K562 (cell line): ENCODE data around the gene BHLHE40. TPM values are rescaled to one million over a fixed set of nuclear protein-coding genes. Genes with fewer than 3 reads are reported as not detected.

Experiments
- CEBPB ChIP-seq: fragments of 450-650 bp; IDR thresholded peaks from 2 replicates; pipeline ENCODE4 v1.6.1; 2016; ENCODE audit warnings: missing genetic modification characterization, missing compliant biosample characterization
- DPF2 ChIP-seq: fragments of 450-650 bp; IDR thresholded peaks from 2 replicates; pipeline ENCODE4 v1.6.1; 2016
- ELF2 ChIP-seq: fragments of 250-450 bp; sonication (Bioruptor Pico); IDR thresholded peaks from 2 replicates; pipeline ENCODE4 v1.5.0; 2021; ENCODE audit warnings: mild to moderate bottlenecking
- RHOXF2B ChIP-seq: fragments of 250-450 bp; sonication (Bioruptor Pico); conservative IDR thresholded peaks from 2 replicates; pipeline ENCODE4 v1.5.1; 2021
- SAFB ChIP-seq: fragments of 200-400 bp; formaldehyde crosslinking; IDR thresholded peaks from 2 replicates; pipeline ENCODE4 v1.6.1; 2017; ENCODE audit warnings: low read depth, low read length, borderline replicate concordance
- SETDB1 ChIP-seq: IDR thresholded peaks from one replicate; pipeline ENCODE4 v1.6.1; 2012; ENCODE audit warnings: low read length, control low read depth, inconsistent platforms
- SLC30A9 ChIP-seq: fragments of 250-450 bp; sonication (Bioruptor Pico); IDR thresholded peaks from 2 replicates; pipeline ENCODE4 v1.8.0; 2022; ENCODE audit warnings: mild to moderate bottlenecking, moderate library complexity
- TBP ChIP-seq: optimal IDR thresholded peaks from 2 replicates; pipeline ENCODE3; 2011; ENCODE audit warnings: low read depth, low read length, improper control_type of control experiment
- TCF3 ChIP-seq: sonication (generic); formaldehyde crosslinking; IDR thresholded peaks from 2 replicates; pipeline ENCODE4 v1.4.0; 2020; ENCODE audit warnings: mild to moderate bottlenecking, missing genetic modification reagents
- TCF7L2 ChIP-seq: fragments of 150-350 bp; IDR thresholded peaks from 2 replicates; pipeline ENCODE4 v1.6.1; 2016; ENCODE audit warnings: low read depth, mild to moderate bottlenecking, low read length, moderate library complexity
- ZNF12 ChIP-seq: sonication (generic); formaldehyde crosslinking; IDR thresholded peaks from 2 replicates; pipeline ENCODE4 v1.4.0; 2020; ENCODE audit warnings: mild to moderate bottlenecking, missing genetic modification reagents
- ZNF184 ChIP-seq: sonication (generic); formaldehyde crosslinking; IDR thresholded peaks from 2 replicates; pipeline ENCODE4 v1.5.0; 2020; ENCODE audit warnings: missing genetic modification reagents
- ZNF764 ChIP-seq: fragments of 250-450 bp; sonication (Bioruptor Pico); IDR thresholded peaks from 2 replicates; pipeline ENCODE4 v1.4.0; 2020; ENCODE audit warnings: low read depth, mild to moderate bottlenecking, moderate library complexity
- ZNF77 ChIP-seq: fragments of 250-450 bp; sonication (Bioruptor Pico); IDR thresholded peaks from 2 replicates; pipeline ENCODE4 v1.5.0; 2020
- ZZZ3 ChIP-seq: fragments of 450-650 bp; IDR thresholded peaks from 2 replicates; pipeline ENCODE4 v1.6.1; 2016; ENCODE audit warnings: antibody characterized with exemption, mild to moderate bottlenecking, moderate library complexity
- polyA plus RNA-seq, 8 experiments: library from polyadenylated mRNA; depleted of rRNA in 4 of 8; stranded (reverse) in 5 of 8; unstranded in 3 of 8; fragments of >200 nt; fragmentation: Nextera tagmentation in 2 of 8; fragmentation: Illumina TruSeq in 1 of 8; extraction: Ambion mirVana in 2 of 8; extraction: Trizol in 1 of 8; gene quantifications; 2 replicates each; pipeline versions ENCODE4 v1.2.1 to v1.2.3, GENCODE V29; 2011 to 2014; ENCODE audit warnings: inconsistent platforms in 1 of 8, missing spikeins in 1 of 8
- total RNA-seq, 7 experiments: library from RNA; depleted of rRNA in 6 of 7; stranded (reverse); fragments of >200 nt in 6 of 7; fragmentation: Illumina TruSeq in 2 of 7; extraction: Trizol in 2 of 7; gene quantifications; 2 replicates each; pipeline versions ENCODE4 v1.2.1 to v1.2.3, GENCODE V29; 2011 to 2021; ENCODE audit warnings: low replicate concordance in 1 of 7
- TF ChIP-seq, protein P1 (sequence below): fragments of 250-450 bp; sonication (Bioruptor Pico); IDR thresholded peaks from 2 replicates; pipeline ENCODE4 v1.8.0; 2022; ENCODE audit warnings: inconsistent platforms
- TF ChIP-seq, protein P2 (sequence below): IDR thresholded peaks from 2 replicates; pipeline ENCODE4 v1.6.1; 2014; ENCODE audit warnings: antibody characterized with exemption
- TF ChIP-seq, protein P3 (sequence below): sonication (generic); formaldehyde crosslinking; IDR thresholded peaks from 2 replicates; pipeline ENCODE4 v1.8.1; 2023; ENCODE audit warnings: mild to moderate bottlenecking, missing genetic modification reagents
- TF ChIP-seq, protein P4 (sequence below): fragments of 200-800 bp; sonication (Bioruptor generic); IDR thresholded peaks from 2 replicates; pipeline ENCODE4 v1.6.1; 2017; ENCODE audit warnings: missing genetic modification characterization, missing compliant biosample characterization
- TF ChIP-seq, protein P5 (sequence below): fragments of 250-450 bp; sonication (Bioruptor Pico); IDR thresholded peaks from 2 replicates; pipeline ENCODE4 v1.5.0; 2021
- TF ChIP-seq, protein P6 (sequence below): fragments of 450-650 bp; formaldehyde crosslinking; IDR thresholded peaks from 2 replicates; pipeline ENCODE4 v1.4.0; 2020; ENCODE audit warnings: mild to moderate bottlenecking

The BHLHE40 gene
- total and polyA plus RNA-seq, 9 of the 15 experiments (the other 6 are each of a cell fraction or from before 2014, with no cell fraction given) = 12.0 to 83.9 (median 31.4) TPM

DNA sequence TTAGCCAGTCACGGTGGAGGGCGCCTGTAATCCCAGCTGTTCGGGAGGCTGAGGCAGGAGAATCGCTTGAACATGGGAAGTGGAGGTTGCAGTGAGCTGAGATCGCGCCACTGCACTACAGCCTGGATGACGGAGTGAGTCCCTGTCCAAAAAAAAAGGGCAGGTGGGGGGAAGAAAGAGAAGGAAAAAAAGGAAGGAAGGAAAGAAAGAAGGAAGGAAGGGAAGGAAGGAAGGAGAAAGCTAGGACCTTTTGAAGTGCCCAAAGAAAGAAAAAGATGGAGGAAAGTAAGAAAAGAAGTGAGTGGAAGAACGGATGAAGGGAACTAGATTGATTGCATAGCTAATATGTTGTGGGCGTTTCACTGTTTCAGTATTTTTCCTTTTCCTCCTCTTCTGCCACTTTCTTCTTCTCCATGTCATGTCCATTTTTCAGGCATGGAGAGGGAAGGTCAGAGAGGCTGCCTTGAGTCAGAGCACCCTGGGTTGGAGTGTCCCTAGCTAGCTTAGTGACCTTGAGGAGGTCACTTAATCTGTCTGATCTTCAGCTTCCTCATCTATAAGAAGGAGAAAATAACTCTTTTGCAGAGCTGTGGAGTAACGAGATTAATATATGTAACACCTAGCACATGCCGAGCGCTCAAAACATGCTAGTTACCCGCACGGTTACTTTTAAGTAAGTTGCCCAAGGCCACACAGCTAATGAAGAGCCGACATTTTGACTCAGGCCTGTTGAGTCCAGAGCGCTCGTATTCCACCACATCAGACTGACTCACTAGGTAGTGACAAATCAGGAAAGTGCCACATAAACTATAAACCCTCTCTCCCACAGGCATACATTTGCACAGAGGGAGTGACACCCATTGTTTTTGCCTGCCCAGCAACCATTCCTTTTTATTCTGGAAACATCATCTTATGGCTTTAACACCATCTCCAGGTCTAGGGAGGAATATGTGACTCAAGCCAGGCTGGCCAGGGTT lies 42.2 kb downstream of the BHLHE40 start (continued):
- TF ChIP-seq, protein P1, sequence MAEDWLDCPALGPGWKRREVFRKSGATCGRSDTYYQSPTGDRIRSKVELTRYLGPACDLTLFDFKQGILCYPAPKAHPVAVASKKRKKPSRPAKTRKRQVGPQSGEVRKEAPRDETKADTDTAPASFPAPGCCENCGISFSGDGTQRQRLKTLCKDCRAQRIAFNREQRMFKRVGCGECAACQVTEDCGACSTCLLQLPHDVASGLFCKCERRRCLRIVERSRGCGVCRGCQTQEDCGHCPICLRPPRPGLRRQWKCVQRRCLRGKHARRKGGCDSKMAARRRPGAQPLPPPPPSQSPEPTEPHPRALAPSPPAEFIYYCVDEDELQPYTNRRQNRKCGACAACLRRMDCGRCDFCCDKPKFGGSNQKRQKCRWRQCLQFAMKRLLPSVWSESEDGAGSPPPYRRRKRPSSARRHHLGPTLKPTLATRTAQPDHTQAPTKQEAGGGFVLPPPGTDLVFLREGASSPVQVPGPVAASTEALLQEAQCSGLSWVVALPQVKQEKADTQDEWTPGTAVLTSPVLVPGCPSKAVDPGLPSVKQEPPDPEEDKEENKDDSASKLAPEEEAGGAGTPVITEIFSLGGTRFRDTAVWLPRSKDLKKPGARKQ = no peak
- TF ChIP-seq SETDB1 = no peak
- TF ChIP-seq SLC30A9 = no peak
- TF ChIP-seq, protein P2, sequence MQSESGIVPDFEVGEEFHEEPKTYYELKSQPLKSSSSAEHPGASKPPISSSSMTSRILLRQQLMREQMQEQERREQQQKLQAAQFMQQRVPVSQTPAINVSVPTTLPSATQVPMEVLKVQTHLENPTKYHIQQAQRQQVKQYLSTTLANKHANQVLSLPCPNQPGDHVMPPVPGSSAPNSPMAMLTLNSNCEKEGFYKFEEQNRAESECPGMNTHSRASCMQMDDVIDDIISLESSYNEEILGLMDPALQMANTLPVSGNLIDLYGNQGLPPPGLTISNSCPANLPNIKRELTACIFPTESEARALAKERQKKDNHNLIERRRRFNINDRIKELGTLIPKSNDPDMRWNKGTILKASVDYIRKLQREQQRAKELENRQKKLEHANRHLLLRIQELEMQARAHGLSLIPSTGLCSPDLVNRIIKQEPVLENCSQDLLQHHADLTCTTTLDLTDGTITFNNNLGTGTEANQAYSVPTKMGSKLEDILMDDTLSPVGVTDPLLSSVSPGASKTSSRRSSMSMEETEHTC = no peak
- TF ChIP-seq ZZZ3 = no peak
- no peak for TF ChIP-seq ZNF12 (CRISPR knock-in tag)
- TF ChIP-seq ZNF77 (CRISPR knock-in tag) = no peak
- TF ChIP-seq TCF3 (CRISPR knock-in tag) = no peak
- TF ChIP-seq RHOXF2B = no peak
- peak; percentile 38 for TF ChIP-seq DPF2
- TF ChIP-seq ELF2 (CRISPR knock-in tag) = no peak
- TF ChIP-seq, protein P3, sequence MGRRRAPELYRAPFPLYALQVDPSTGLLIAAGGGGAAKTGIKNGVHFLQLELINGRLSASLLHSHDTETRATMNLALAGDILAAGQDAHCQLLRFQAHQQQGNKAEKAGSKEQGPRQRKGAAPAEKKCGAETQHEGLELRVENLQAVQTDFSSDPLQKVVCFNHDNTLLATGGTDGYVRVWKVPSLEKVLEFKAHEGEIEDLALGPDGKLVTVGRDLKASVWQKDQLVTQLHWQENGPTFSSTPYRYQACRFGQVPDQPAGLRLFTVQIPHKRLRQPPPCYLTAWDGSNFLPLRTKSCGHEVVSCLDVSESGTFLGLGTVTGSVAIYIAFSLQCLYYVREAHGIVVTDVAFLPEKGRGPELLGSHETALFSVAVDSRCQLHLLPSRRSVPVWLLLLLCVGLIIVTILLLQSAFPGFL (CRISPR knock-in tag) = no peak
- no peak for TF ChIP-seq TCF7L2
- TF ChIP-seq, protein P4, sequence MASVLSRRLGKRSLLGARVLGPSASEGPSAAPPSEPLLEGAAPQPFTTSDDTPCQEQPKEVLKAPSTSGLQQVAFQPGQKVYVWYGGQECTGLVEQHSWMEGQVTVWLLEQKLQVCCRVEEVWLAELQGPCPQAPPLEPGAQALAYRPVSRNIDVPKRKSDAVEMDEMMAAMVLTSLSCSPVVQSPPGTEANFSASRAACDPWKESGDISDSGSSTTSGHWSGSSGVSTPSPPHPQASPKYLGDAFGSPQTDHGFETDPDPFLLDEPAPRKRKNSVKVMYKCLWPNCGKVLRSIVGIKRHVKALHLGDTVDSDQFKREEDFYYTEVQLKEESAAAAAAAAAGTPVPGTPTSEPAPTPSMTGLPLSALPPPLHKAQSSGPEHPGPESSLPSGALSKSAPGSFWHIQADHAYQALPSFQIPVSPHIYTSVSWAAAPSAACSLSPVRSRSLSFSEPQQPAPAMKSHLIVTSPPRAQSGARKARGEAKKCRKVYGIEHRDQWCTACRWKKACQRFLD (CRISPR knock-in tag) = peak; percentile 70; the same call in 1 of the 2 replicates
- TF ChIP-seq, protein P5, sequence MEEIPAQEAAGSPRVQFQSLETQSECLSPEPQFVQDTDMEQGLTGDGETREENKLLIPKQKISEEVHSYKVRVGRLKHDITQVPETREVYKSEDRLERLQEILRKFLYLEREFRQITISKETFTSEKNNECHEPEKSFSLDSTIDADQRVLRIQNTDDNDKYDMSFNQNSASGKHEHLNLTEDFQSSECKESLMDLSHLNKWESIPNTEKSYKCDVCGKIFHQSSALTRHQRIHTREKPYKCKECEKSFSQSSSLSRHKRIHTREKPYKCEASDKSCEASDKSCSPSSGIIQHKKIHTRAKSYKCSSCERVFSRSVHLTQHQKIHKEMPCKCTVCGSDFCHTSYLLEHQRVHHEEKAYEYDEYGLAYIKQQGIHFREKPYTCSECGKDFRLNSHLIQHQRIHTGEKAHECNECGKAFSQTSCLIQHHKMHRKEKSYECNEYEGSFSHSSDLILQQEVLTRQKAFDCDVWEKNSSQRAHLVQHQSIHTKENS = no peak
- no peak for TF ChIP-seq ZNF184
- TF ChIP-seq SAFB = no peak
- no peak for TF ChIP-seq TBP
- TF ChIP-seq ZNF764 (CRISPR knock-in tag) = no peak
- no peak; the same call in 1 of the 2 replicates for TF ChIP-seq CEBPB (tag)
- TF ChIP-seq, protein P6, sequence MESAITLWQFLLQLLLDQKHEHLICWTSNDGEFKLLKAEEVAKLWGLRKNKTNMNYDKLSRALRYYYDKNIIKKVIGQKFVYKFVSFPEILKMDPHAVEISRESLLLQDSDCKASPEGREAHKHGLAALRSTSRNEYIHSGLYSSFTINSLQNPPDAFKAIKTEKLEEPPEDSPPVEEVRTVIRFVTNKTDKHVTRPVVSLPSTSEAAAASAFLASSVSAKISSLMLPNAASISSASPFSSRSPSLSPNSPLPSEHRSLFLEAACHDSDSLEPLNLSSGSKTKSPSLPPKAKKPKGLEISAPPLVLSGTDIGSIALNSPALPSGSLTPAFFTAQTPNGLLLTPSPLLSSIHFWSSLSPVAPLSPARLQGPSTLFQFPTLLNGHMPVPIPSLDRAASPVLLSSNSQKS (CRISPR knock-in tag) = no peak
